ENCODE results near the gene ZNF682.

- TF ChIP-seq EZH2 (IDR thresholded peaks at IDR 0.05; ENCODE audit: low read depth) (no peak), CTCF (conservative IDR thresholded peaks at IDR 0.05) (no peak)
Observed at GRCh38 chr19:20066861-20067260, 27.6 kb upstream of the ZNF682 start.
